Chondrocyte (in vitro differentiated cells): Measurements from ENCODE around the gene NSG2. TPM values are rescaled to one million over a fixed set of nuclear protein-coding genes. Genes with fewer than 3 reads are reported as not detected.
A peak's percentile ranks its signal among the peaks of the same experiment; 100 is the strongest.

Source experiments
- DNase-seq: peaks from one replicate; pipeline ENCODE4 v3.0.0; 2021; ENCODE audit warnings: mixed read lengths, low spot score
- H3K27ac Mint-ChIP-seq: one replicate; pipeline ENCODE4 v1.8.0; 2021; ENCODE audit warnings: mild to moderate bottlenecking, moderate library complexity, mixed read lengths; ENCODE audit not compliant: unreplicated experiment
- H3K27me3 Mint-ChIP-seq: 2 replicates; pipeline ENCODE4 v1.8.0; 2021; ENCODE audit warnings: low read depth, mixed read lengths
- H3K36me3 Mint-ChIP-seq: 2 replicates; pipeline ENCODE4 v1.8.0; 2021; ENCODE audit warnings: low read depth, mixed read lengths
- H3K4me1 Mint-ChIP-seq: 2 replicates; pipeline ENCODE4 v1.8.0; 2021; ENCODE audit warnings: low read depth, mild to moderate bottlenecking, mixed read lengths
- H3K4me3 Mint-ChIP-seq: one replicate; pipeline ENCODE4 v1.8.0; 2021; ENCODE audit warnings: mild to moderate bottlenecking, moderate library complexity, mixed read lengths; ENCODE audit not compliant: unreplicated experiment
- H3K9me3 Mint-ChIP-seq: 2 replicates; pipeline ENCODE4 v1.8.0; 2021; ENCODE audit warnings: low read depth, mixed read lengths
- CTCF ChIP-seq: fragments of 200-600 bp; sonication (generic); IDR thresholded peaks from 2 replicates; pipeline ENCODE4 v1.5.0; 2021; ENCODE audit warnings: antibody characterized with exemption, mild to moderate bottlenecking, moderate library complexity
- long read RNA-seq: library from polyadenylated mRNA; stranded (forward); transcript quantifications from one replicate; pipeline ENCODE4 v2.0.0, GENCODE V29; 2021
- total RNA-seq: library from RNA; stranded (reverse); gene quantifications from 3 replicates; pipeline ENCODE4 v1.2.1, GENCODE V29; 2021

Gene NSG2
- total RNA-seq: not detected in 3 replicates
- long read RNA-seq: 0 reads

DNA sequence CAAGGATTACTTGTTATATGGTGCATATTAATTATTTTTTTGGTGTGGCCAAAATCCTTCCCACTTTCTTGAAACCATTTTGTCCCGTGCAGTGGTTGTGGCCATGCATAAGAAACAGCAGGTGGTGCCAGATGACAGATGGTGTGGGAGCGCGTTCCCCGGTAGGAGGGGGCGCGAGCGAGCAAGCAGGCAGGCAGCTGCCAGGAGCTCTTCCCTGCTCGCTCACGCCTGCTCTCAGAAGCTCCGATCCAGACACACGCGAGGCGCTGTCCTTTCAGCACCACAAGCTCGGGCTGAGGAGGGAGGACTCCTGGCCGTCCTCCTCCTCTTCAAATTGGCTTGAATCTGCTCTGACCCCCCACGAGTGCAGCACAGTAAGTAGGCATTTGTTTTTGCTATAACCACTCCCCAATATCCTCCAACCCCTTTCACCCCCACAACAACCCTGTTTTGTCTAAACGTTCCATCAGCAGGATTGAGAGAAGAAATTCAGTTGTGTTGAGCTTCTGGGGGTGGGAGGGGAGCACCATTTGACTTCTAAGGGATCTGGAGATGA lies at the start of gene NSG2:
NSG2 (plus strand) TSS at position 237 of the 556 bp plus-strand sequence. CDS start 1,050 bp downstream, outside the sequence.
- H3K9me3 Mint-ChIP-seq: no peaks in the 10 kb centered on the region
- peak; percentile 97 for DNase-seq
- no peak within 1 kb of the TSS for H3K27ac Mint-ChIP-seq
- H3K36me3 Mint-ChIP-seq: no peaks in the 10 kb centered on the region
- peak; percentile 83 for TF ChIP-seq CTCF
- no peak within 1 kb of the TSS for H3K4me3 Mint-ChIP-seq
- H3K27me3 Mint-ChIP-seq: peaks cover 23% of the 10 kb centered on the region
- no peaks in the 10 kb centered on the region for H3K4me1 Mint-ChIP-seq

- Mint-ChIP-seq H3K27ac (no peak overlapping the region), H3K36me3 (no peaks in the 10 kb centered on the region), H3K4me1 (no peaks in the 10 kb centered on the region), H3K4me3 (no peak overlapping the region), H3K9me3 (no peaks in the 10 kb centered on the region), H3K27me3 (peaks cover 36% of the 10 kb centered on the region)
- no peak for TF ChIP-seq CTCF
- DNase-seq: no peak
Observed at GRCh38 chr5:173997331-173997730, 48.2 kb upstream of the NSG2 start.

DNA sequence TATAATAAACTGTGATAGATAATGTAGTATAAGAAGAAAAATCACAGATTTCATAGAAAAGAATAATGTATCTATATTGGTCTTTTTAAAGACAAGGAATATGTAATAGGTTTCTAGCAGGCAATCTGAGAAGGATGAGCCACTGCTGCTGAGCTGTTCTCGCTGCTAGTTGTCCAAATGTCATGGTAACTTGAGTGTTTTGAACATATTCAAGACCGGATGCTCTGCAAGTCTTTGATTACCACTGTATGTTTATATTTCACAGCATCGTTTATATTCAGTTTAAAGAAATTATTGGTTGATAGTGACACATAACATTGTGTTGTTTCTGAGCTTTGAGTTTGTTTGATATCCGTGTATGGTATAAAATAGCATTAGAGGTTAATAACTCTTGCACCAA lies 47.0 kb upstream of the NSG2 start:
- DNase-seq: no peak
- TF ChIP-seq CTCF: no peak

GRCh38 chr5:174000076-174000475 lies 45.4 kb upstream of the NSG2 start:
- peaks cover 45% of the 10 kb centered on the region for H3K27me3 Mint-ChIP-seq

More for the DNA sequence above, 47.0 kb upstream of the NSG2 start:
- Mint-ChIP-seq H3K4me3 (no peak overlapping the region), H3K27ac (no peak overlapping the region), H3K9me3 (no peaks in the 10 kb centered on the region), H3K27me3 (peaks cover 42% of the 10 kb centered on the region), H3K36me3 (peaks cover 2% of the 10 kb centered on the region), H3K4me1 (no peaks in the 10 kb centered on the region)

DNA sequence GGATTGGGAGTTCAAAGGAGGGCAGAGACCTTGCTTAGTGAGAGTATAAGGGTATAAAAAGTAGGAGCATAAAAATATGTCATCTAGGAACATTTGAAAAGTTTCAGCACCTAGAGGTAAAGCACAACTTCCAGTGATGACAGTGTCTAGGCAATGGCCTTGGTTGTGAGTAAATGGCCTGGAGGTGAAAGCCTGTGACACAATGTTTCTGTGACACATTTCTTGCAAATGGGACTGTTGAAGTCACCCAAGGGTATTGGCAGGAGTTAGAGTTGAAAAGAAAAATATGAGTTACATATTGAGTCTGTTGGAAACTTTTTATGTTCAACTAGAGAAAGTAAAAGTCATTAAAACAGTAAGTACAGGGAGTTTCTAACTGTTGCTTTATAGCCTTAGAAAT lies 41.7 kb upstream of the NSG2 start:
- Mint-ChIP-seq H3K9me3 (no peaks in the 10 kb centered on the region), H3K36me3 (peaks cover 3% of the 10 kb centered on the region)

More at GRCh38 chr5:174000076-174000475, 45.4 kb upstream of the NSG2 start:
- H3K4me3 Mint-ChIP-seq: no peak overlapping the region
- peaks cover 3% of the 10 kb centered on the region for H3K36me3 Mint-ChIP-seq
- no peaks in the 10 kb centered on the region for H3K9me3 Mint-ChIP-seq
- H3K4me1 Mint-ChIP-seq: no peaks in the 10 kb centered on the region
- DNase-seq: no peak
- no peak for TF ChIP-seq CTCF
- H3K27ac Mint-ChIP-seq: no peak overlapping the region

More for the DNA sequence above, 41.7 kb upstream of the NSG2 start:
- Mint-ChIP-seq H3K4me3 (no peak overlapping the region), H3K27ac (no peak overlapping the region), H3K4me1 (no peaks in the 10 kb centered on the region), H3K27me3 (peaks cover 40% of the 10 kb centered on the region)
- no peak for TF ChIP-seq CTCF
- no peak for DNase-seq
